Stimulated activated CD4-positive, alpha-beta T cell treated with anti-CD3 and anti-CD28 coated beads, Interleukin-1b, Interleukin-23, amount 100 ng/mL, for 48 hours (primary cell): ENCODE results near the gene LMNA.
"Not testable (repeated sequence)": the region's sequence is repeated elsewhere in the genome, so short reads cannot be mapped to it uniquely, and the experiment has no call there.

ENCODE experiments used
- DNase-seq: peaks from one replicate; pipeline ENCODE4 v3.0.0-alpha.2; 2020

LMNA gene

GRCh38 chr1:156122519-156123355 lies 8.2 kb downstream of the LMNA start:
- DNase-seq, result no peak

DNA sequence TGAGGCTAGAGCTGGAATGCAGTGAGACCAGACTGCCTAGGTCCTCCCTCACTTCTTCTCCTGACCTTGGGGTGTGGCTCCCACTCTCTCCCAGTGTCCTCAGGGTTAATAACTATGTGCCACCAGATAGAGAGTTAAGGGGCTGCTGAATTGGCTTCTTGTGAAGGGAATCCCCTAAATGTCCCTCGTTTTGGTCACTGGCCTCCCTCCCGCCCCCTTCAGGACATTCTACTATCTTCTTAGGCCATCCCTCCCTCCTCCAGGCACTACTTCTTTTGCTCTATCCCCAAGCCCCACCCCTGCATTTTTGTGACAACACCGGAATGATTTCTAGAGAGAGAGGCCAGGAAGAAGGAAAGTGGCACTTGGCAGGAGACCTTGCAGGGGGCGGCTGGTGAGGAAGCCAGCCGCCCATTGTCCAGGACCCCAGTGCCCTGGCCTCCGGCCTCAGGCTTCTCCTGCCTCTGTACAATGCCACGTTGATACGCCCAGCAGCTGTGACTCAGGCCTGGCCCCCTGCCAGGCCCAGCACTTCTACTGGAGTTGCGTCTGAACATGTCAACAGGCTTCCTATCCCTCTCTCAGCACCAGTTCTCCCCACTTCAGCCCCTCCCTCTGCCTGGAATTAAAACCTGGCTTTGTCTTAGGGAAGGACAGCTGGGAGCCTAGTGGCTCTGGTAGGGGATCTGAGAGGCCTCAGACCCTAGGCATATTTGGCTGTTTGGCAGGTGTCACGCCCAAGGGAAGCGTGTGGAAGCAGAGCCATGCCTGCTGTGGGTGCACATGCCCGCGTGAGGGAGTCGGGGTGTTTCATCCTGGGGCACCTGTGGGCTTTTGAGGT lies 9.1 kb downstream of the LMNA start:
- DNase-seq, result peak; percentile 54

DNA sequence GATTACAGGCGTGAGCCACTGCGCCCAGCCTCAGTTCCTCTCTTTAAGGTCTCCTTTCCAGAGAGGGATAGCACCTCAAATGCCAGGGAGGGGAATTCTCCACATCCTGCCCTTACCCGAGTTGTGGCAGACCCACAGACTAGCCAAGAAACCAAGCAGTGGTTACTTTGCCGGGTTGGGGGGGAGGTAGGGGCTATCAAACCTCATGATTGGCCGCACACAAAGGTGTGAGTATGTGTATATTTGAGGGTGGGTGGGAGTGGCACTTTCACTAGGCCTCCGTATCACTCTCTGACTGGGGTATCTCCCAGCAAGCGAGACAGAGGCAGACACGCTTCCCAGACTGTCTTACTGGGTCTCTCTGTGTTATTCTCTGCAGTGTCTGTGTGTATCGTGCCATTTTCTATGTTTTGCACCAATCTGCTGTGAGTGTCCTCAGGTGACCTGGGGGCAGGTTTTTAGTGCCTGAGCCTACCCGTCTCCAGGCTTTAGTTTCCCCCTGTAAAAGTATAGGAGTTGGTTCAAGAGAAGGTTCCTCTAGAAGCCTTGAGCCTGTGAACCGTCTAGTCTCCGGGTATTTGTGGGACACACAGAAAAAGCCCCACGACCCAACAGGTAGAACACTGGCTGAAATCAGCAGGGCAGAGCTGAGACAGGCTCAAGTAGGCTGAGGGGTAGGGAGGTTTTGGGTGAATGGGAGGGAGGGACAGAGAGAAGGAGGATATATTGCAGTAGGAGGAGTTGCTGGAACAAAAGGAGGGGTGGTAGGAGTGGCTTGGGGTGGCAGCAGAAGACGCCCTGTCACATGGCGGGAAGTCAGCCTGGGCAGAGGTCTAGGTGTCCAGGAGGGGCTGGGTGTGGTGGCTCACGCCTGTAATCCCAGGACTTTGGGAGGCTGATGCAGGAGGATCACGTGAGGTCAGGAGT lies 10.3 kb downstream of the LMNA start:
- DNase-seq, result no peak

DNA sequence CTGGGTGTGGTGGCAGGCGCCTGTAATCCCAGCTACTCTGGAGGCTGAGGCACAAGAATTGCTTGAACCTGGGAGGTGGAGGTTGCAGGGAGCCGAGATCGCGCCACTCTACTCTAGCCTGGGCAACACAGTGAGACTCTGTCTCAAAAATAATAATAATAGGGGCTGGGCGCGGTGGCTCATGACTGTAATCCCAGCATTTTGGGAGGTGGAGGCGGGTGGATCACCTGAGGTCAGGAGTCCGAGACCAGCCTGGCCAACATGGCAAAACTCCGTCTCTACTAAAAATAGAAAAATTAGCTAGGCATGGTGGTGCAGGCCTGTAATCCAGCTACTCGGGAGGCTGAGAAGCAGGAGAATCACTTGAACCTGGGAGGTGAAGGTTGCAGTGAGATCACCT lies 11.0 kb downstream of the LMNA start:
- DNase-seq, result not testable (repeated sequence)

DNA sequence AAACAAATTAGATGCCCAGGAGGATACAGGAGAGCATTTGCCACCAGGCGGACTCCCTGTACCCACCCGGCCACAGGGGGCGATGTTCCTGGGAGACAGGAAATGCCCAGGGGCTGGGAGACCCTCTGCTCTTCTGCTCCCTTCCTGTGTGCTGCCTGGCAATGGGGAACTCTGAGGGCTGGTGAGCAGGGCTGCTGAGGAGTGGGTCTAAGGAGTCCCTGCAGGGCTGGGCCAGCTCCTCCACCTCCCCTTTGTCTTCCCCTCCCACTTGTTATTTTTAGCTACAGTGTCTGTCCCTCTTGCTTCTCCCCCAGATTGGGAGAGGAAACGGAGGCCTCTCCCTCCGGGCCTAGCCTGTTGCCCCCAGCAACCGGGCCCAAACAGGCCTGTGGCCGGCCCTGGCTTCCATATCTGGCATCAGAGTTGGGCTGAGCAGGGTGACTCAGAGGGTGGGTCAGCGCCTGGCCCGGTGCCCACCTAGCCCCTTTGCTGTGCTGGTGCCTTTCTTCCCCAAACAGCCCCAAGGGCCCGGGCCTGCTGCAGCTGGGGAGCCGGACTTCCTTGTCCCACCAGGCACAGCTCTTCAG lies 11.6 kb downstream of the LMNA start:
- peak; percentile 56 for DNase-seq

DNA sequence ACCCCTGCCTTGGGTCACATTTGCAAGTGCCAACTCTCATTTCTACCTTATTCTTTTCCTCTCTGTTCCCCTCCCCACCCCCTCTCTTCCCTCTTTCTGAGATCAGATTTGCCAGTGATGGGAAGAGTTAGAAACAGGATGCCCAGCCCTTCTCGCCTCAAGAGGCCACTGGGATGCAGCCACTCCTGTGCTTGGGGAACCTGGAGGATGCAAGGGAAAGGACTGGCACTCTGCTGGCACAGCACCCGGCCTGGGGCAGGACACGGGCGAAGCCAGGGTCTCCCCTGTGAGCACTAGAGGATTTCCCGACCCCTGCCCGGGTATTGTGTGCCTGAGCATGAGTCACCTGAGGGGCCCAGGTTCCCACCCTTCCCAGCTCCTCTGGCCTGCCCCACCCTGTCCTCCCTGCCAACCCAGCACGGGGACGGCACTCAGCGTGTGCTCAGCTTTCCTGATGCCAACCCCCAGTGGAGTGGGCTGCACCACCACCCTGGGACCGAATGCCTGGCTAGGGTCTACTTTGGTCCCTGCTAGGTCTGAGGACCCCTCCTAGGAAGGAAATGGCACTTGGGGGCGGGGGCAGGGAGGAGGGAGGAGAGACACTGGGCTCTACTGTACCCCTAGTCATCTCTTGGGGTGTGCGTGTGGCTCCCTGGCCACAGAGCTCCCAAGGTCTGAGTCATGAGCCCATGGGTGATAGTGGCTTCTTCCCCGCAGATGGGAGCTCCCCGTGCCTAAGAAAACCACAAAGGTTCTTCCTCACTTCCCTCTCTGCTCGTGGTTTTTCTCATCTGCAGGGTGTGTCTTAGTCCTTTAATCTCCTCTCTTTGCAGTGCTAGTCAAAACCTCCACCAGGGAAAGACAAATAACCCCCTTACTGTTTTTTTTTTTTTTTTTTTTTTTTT lies 12.4 kb downstream of the LMNA start:
- DNase-seq, result peak; percentile 90

- no peak for DNase-seq
Observed at GRCh38 chr1:156128308-156128653, 13.8 kb downstream of the LMNA start.

DNA sequence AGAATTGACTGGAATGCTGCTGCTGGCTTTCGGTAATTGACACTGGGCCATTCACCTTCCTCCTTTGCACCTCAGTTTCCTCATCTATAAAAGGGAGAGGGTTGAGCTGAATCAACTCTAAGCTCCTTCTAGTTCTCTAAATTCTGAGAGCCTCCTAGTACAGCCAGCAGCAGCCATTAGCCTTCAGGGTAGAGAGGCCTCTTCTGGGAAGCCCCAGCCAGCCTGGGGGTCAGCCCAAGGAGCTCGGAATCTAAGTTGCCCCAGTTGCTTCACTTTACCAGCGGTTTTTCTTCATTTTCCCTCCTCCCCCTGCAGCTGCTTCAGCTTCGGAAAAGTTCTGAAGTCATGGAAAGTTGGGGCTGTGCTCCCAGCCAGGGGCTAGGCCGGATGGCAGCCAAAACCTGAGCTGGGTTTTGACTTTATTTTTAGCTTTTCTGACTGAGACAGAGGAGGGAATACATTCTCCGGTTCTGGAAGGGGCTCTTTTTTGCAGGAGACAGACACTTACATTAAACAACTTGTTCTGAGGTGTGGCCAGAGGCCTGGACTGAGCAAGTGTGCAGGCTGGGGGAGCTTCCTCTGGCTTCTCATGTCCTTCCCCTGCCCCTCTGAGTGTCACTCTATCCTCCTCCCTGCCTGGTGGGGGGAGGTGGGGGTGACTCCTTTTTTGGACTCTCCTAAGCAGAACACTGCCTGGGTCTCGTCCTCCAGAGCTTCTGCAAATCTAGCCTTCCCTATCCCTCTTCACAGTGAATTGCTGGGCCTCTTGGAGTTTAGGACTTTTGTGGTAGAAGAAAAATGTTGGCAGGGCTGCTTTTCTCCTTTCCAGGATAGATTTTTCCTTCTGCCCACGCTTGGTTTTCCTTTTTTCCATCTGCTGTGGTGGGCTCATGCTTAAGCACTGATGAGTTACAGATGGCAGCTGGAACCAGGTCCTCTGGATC lies 14.4 kb downstream of the LMNA start:
- no peak for DNase-seq

DNA sequence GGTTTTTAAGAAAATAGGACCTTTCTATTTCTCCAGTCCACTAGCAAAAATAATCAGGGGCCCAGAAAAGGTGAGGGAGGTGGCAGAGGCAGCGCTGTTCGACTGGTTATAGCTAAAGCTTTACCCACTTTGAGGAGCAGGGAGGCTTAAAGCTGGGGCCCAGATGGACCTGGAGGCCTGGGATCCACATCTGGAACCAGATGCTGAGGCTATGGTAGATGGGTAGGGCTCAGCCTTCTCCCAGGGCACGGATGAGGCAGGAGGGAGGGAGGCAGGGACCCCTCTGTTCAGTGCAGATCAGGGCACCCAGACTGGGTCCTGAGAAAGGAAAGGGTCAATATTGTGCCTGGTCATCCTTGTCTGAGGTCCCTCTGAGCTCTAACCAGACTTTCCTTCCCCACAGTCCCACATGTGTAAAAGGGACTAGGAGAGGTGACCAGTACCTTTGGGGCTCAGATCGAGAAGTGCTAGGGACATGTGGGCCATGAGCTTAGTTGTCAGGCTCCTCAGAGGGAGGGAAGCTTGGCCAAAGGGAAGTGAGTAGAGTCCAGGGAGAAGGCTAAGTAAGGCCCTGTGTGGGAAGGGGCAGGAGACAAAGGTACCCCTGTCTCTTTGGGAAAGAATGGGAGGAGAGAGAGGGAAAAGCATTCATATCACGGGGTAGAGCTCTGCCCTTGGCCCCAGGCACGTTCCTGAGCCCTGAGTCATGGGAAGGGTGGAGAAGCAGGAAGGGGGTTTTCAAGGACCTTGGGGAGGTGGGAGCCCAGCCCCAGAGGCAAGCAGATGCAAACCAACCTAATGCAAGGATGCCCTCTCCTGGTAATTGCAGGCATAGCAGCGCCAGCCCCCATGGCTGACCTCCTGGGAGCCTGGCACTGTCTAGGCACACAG lies 15.4 kb downstream of the LMNA start:
- peak; percentile 83 for DNase-seq

DNA sequence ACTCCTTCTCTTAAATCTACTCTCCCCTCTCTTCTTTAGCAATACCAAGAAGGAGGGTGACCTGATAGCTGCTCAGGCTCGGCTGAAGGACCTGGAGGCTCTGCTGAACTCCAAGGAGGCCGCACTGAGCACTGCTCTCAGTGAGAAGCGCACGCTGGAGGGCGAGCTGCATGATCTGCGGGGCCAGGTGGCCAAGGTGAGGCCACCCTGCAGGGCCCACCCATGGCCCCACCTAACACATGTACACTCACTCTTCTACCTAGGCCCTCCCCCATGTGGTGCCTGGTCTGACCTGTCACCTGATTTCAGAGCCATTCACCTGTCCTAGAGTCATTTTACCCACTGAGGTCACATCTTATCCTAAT lies 16.0 kb downstream of the LMNA start:
- DNase-seq, result no peak

DNA sequence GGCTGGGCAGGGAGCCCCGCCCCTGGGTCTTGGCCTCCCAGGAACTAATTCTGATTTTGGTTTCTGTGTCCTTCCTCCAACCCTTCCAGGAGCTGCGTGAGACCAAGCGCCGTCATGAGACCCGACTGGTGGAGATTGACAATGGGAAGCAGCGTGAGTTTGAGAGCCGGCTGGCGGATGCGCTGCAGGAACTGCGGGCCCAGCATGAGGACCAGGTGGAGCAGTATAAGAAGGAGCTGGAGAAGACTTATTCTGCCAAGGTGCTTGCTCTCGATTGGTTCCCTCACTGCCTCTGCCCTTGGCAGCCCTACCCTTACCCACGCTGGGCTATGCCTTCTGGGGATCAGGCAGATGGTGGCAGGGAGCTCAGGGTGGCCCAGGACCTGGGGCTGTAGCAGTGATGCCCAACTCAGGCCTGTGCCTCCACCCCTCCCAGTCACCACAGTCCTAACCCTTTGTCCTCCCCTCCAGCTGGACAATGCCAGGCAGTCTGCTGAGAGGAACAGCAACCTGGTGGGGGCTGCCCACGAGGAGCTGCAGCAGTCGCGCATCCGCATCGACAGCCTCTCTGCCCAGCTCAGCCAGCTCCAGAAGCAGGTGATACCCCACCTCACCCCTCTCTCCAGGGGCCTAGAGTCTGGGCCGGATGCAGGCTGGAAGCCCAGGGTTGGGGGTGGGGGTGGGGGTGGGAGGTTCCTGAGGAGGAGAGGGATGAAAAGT lies 20.4 kb downstream of the LMNA start:
- no peak for DNase-seq

GRCh38 chr1:156135930-156136871 lies 21.7 kb downstream of the LMNA start:
- no peak for DNase-seq

GRCh38 chr1:156136970-156137483 lies 22.5 kb downstream of the LMNA start:
- DNase-seq, result no peak

GRCh38 chr1:156138458-156138867 lies 24.0 kb downstream of the LMNA start:
- no peak for DNase-seq

DNA sequence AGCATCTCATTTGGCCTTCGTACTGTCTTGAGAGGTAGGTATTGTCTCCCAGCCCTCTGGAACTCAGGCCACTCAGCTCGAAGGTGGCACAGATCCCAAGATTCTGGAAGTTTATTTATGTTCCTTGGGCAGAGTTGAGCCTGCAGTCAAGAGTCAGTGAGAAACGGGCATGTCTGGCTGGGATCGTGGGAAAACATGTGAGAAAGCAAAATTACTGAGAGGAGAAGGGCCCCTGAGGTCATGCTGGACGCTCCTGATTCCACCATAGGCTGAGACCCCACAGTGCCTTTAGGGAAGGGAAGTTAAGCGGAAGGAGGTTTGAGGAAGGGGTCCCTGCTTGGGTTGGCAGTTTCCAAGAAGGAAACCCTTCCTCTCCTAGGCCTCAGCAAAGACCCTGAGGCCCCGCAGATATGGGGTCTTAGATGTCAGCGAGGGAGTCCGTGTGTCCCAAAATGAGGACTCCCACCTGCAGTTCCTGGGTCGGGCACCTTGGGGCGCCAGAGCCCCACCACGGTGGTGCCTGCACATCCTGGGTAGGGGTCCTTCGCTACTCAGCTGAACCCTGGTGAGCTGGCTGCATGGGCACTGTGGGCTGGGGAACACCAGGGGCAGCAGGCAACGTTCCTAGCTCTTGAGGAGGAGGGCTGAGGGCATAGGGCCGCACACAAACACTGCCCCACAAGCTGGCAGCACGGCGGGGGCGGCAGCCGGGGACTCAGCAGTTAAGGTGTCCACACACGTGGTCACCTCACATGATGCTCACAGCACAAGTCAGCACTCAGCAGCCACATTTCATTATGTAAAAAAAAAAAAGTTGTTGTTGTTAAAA lies 26.6 kb downstream of the LMNA start:
- peak; percentile 35 for DNase-seq

DNA sequence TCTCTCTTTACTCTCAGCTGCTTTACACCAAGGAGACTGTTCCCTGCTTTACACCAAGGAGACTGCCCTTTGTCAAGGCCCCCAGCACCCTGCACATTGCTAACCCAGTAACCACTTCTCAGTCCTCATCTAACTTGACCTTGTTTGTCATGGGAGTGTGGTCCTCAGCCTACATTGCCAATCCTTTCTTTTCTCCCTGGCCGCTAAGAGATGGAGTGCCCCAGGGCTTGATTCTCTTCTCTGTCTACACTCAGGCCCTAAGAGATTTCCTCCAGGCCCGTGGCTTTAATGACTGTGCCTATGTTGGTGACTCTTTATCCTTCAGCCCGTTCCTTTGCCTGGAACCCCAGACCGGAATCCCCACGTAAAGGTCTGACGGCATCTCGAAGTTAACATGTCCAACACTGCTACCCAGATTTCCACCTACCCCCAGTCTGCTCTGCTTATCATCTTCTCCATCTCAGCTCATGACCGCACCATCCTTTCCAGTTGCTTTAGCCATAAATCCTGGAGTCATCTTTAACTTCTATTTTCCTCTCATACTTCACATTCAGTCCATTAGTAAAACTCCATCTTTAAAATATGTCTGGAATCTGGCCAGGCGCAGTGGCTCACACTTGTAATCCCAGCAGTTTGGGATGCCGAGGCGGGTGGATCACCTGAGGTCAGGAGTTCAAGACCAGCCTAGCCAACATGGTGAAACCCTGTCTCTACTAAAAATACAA lies 29.4 kb downstream of the LMNA start:
- no peak for DNase-seq
